ENCODE data around the gene FUNDC2.

FUNDC2 gene

DNA sequence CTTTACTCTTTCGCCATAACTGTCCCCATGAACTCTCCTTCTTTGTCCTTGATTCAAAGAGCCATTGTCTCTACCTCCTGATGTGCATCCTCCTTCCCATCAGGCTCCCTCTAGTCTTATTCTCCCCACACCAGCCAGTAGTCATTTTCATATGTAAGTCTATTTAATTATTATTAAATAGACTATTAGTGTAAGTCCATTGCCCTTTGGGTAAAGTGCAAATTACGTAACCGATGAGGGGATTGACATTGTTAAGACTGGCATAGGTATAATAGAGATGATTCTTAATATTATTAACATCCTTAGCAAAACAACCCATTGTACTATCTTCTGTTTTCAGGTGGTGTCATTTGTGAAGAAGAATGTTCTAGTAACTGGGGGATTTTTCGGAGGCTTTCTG is 27.6 kb downstream of the FUNDC2 start:
- TF ChIP-seq, protein P1, sequence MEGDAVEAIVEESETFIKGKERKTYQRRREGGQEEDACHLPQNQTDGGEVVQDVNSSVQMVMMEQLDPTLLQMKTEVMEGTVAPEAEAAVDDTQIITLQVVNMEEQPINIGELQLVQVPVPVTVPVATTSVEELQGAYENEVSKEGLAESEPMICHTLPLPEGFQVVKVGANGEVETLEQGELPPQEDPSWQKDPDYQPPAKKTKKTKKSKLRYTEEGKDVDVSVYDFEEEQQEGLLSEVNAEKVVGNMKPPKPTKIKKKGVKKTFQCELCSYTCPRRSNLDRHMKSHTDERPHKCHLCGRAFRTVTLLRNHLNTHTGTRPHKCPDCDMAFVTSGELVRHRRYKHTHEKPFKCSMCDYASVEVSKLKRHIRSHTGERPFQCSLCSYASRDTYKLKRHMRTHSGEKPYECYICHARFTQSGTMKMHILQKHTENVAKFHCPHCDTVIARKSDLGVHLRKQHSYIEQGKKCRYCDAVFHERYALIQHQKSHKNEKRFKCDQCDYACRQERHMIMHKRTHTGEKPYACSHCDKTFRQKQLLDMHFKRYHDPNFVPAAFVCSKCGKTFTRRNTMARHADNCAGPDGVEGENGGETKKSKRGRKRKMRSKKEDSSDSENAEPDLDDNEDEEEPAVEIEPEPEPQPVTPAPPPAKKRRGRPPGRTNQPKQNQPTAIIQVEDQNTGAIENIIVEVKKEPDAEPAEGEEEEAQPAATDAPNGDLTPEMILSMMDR (IDR thresholded peaks at IDR 0.05; ENCODE audit: control insufficient read depth, insufficient read depth, low read depth, low read length, missing control alignments), result no peak
- no peak for DNase-seq (ENCODE audit: low read depth)

GRCh38 chrX:155055494-155055893 is 28.9 kb downstream of the FUNDC2 start:
- DNase-seq (ENCODE audit: low read depth), result no peak
- H3K4me3 ChIP-seq (ENCODE audit: control insufficient read depth, low read depth, low read length), result no peak overlapping the region
- TF ChIP-seq, protein P1 (IDR thresholded peaks at IDR 0.05; ENCODE audit: control insufficient read depth, insufficient read depth, low read depth, low read length, missing control alignments), result no peak

More for the DNA sequence above, 27.6 kb downstream of the FUNDC2 start:
- H3K4me3 ChIP-seq (ENCODE audit: control insufficient read depth, low read depth, low read length), result no peak overlapping the region

DNA sequence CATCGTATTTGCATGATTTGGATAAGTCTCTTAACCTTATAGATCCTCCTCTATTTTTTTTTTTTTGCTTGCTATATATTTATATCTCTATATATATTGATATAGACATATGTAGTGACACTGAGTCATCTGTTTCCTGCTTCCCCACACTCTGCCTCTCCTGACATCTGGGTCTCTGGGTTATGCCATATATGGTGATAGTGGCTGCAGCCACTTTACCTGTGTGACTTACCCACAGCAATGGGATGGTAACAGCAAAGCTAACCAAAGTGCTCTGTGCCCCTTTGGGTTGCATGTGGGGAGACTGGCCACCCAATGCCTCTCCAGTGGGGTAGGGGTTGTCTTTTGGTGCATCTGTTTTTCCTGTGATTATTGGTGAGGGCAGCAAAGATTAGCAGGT is 29.8 kb downstream of the FUNDC2 start:
- TF ChIP-seq, protein P1 (IDR thresholded peaks at IDR 0.05; ENCODE audit: control insufficient read depth, insufficient read depth, low read depth, low read length, missing control alignments), result no peak
- no peak overlapping the region for H3K4me3 ChIP-seq (ENCODE audit: control insufficient read depth, low read depth, low read length)
- no peak for DNase-seq (ENCODE audit: low read depth)

GRCh38 chrX:155056877-155057792 is 30.5 kb downstream of the FUNDC2 start:
- TF ChIP-seq, protein P1 (IDR thresholded peaks at IDR 0.05; ENCODE audit: control insufficient read depth, insufficient read depth, low read depth, low read length, missing control alignments), result peak; percentile 73
- no peak overlapping the region for H3K4me3 ChIP-seq (ENCODE audit: control insufficient read depth, low read depth, low read length)
- peak; percentile 7 for DNase-seq (ENCODE audit: low read depth)

GRCh38 chrX:155061760-155062159 is 35.1 kb downstream of the FUNDC2 start:
- no peak overlapping the region for H3K4me3 ChIP-seq (ENCODE audit: control insufficient read depth, low read depth, low read length)
- TF ChIP-seq, protein P1 (IDR thresholded peaks at IDR 0.05; ENCODE audit: control insufficient read depth, insufficient read depth, low read depth, low read length, missing control alignments), result no peak
- DNase-seq (ENCODE audit: low read depth), result no peak

GRCh38 chrX:155065035-155065734 is 38.5 kb downstream of the FUNDC2 start:
- TF ChIP-seq, protein P1 (IDR thresholded peaks at IDR 0.05; ENCODE audit: control insufficient read depth, insufficient read depth, low read depth, low read length, missing control alignments), result no peak
- no peak overlapping the region for H3K4me3 ChIP-seq (ENCODE audit: control insufficient read depth, low read depth, low read length)
- DNase-seq (ENCODE audit: low read depth), result peak; percentile 16
